HepG2 (cell line): ENCODE data around the gene USP25. TPM values are rescaled to one million over a fixed set of nuclear protein-coding genes. Genes with fewer than 3 reads are reported as not detected.
A peak's percentile ranks its signal among the peaks of the same experiment; 100 is the strongest.

Source experiments
- AGO2 ChIP-seq: fragments of 200-400 bp; formaldehyde crosslinking; optimal IDR thresholded peaks from 2 replicates; pipeline ENCODE3; 2017; ENCODE audit warnings: mild to moderate bottlenecking, low read depth, low read length, moderate library complexity
- ATRX ChIP-seq: sonication (generic); formaldehyde crosslinking; IDR thresholded peaks from 2 replicates; pipeline ENCODE4 v1.4.0; 2020; ENCODE audit warnings: missing genetic modification reagents, borderline replicate concordance
- BHLHE40 ChIP-seq: IDR thresholded peaks from 2 replicates; pipeline ENCODE4 v1.6.1; 2011; ENCODE audit warnings: low read length, improper control_type of control experiment
- CTCF ChIP-seq: sonication (generic); formaldehyde crosslinking; IDR thresholded peaks from 2 replicates; pipeline ENCODE4 v1.5.0; 2020; ENCODE audit warnings: mild to moderate bottlenecking, missing genetic modification reagents, moderate library complexity
- ELF4 ChIP-seq: sonication (generic); formaldehyde crosslinking; IDR thresholded peaks from 2 replicates; pipeline ENCODE4 v1.5.0; 2020; ENCODE audit warnings: missing genetic modification reagents, mild to moderate bottlenecking, moderate library complexity, borderline replicate concordance
- FLYWCH1 ChIP-seq: sonication (generic); formaldehyde crosslinking; IDR thresholded peaks from 2 replicates; pipeline ENCODE4 v1.8.1; 2023; ENCODE audit warnings: mild to moderate bottlenecking, missing genetic modification reagents
- GABPA ChIP-seq, 2 experiments: IDR thresholded peaks; 2 replicates each; pipeline ENCODE4 v1.6.1; 2011 to 2016; ENCODE audit warnings: low read depth in 2 of 2, low read length in 1 of 2, missing biosample characterization in 1 of 2, missing genetic modification characterization in 1 of 2
- HNRNPLL ChIP-seq: fragments of 200-400 bp; formaldehyde crosslinking; IDR thresholded peaks from 2 replicates; pipeline ENCODE4 v1.6.1; 2017; ENCODE audit warnings: mild to moderate bottlenecking, low read depth, low read length; ENCODE audit not compliant: poor library complexity, severe bottlenecking
- KLF6 ChIP-seq: IDR thresholded peaks from 2 replicates; pipeline ENCODE4 v1.8.0; 2016; ENCODE audit warnings: missing biosample characterization, missing genetic modification reagents
- MXD1 ChIP-seq: sonication (generic); formaldehyde crosslinking; IDR thresholded peaks from 2 replicates; pipeline ENCODE4 v1.4.0; 2020; ENCODE audit warnings: mild to moderate bottlenecking, missing genetic modification reagents
- NFKBIZ ChIP-seq: IDR thresholded peaks from 2 replicates; pipeline ENCODE4 v1.6.1; 2018; ENCODE audit warnings: missing genetic modification reagents, missing compliant biosample characterization
- PCBP1 ChIP-seq: fragments of 200-400 bp; formaldehyde crosslinking; IDR thresholded peaks from 2 replicates; pipeline ENCODE4 v1.6.1; 2017; ENCODE audit warnings: mild to moderate bottlenecking, low read depth, low read length, borderline replicate concordance
- REST ChIP-seq, 2 experiments: IDR thresholded peaks; 2 replicates each; pipeline ENCODE4 v1.6.1; 2011 to 2012; ENCODE audit warnings: low read length in 2 of 2, borderline replicate concordance in 1 of 2, low read depth in 1 of 2, mild to moderate bottlenecking in 1 of 2, moderate library complexity in 1 of 2
- SIX4 ChIP-seq: sonication (generic); formaldehyde crosslinking; IDR thresholded peaks from 2 replicates; pipeline ENCODE4 v1.4.0; 2020; ENCODE audit warnings: missing genetic modification reagents
- THAP7 ChIP-seq: sonication (generic); formaldehyde crosslinking; IDR thresholded peaks from 2 replicates; pipeline ENCODE4 v1.8.1; 2023; ENCODE audit warnings: mild to moderate bottlenecking, missing genetic modification reagents
- ZFP91 ChIP-seq: sonication (generic); formaldehyde crosslinking; IDR thresholded peaks from 2 replicates; pipeline ENCODE4 v1.9.0; 2022; ENCODE audit warnings: missing genetic modification reagents, mild to moderate bottlenecking, borderline replicate concordance
- ZNF556 ChIP-seq: sonication (generic); formaldehyde crosslinking; IDR thresholded peaks from 2 replicates; pipeline ENCODE4 v1.4.0; 2020; ENCODE audit warnings: mild to moderate bottlenecking, missing genetic modification reagents, borderline replicate concordance
- ZNF629 ChIP-seq: sonication (generic); formaldehyde crosslinking; conservative IDR thresholded peaks from 2 replicates; pipeline ENCODE4 v1.5.0; 2020; ENCODE audit warnings: missing genetic modification reagents
- polyA plus RNA-seq, 8 experiments: library from polyadenylated mRNA; depleted of rRNA in 3 of 8; stranded (reverse) in 7 of 8; unstranded in 1 of 8; fragments of >200 nt; fragmentation: Illumina TruSeq in 4 of 8; extraction: Trizol in 4 of 8; gene quantifications; 2 replicates each; pipeline versions ENCODE4 v1.2.1 to v1.2.3, GENCODE V29; 2011 to 2016; ENCODE audit warnings: low read depth in 4 of 8, missing spikeins in 1 of 8, mixed read lengths in 1 of 8; ENCODE audit not compliant: insufficient read depth in 1 of 8
- total RNA-seq, 5 experiments: library from RNA; depleted of rRNA; stranded (reverse); fragments of >200 nt; fragmentation: Illumina TruSeq; extraction: Trizol; gene quantifications; 2 replicates each; pipeline ENCODE4 v1.2.3, GENCODE V29; 2016; ENCODE audit warnings: low read depth in 1 of 5

USP25 gene
- total and polyA plus RNA-seq, 2 of the 13 experiments (the other 11 are each of a cell fraction or from before 2014, with no cell fraction given): 12.4 to 26.3 TPM

GRCh38 chr21:15729674-15730483 lies at the start of gene USP25 (continued):
- TF ChIP-seq ELF4 (CRISPR knock-in tag) (no peak), HNRNPLL (peak; percentile 83), AGO2 (peak; percentile 39), MXD1 (no peak; the same call in 1 of the 2 replicates), ZNF556 (CRISPR knock-in tag) (peak; percentile 13; the same call in 1 of the 2 replicates), REST (IDR thresholded peaks at IDR 0.05; ENCODE audit: borderline replicate concordance in 1 of 2, low read depth in 1 of 2, low read length in 2 of 2) (no peak), ATRX (CRISPR knock-in tag) (no peak), GABPA (IDR thresholded peaks at IDR 0.05; ENCODE audit: low read depth, low read length) (0 out of 2 replicates have a peak, but pooled peaks have one; percentile 19), GABPA (CRISPR knock-in tag; IDR thresholded peaks at IDR 0.05; ENCODE audit: low read depth) (no peak), NFKBIZ (CRISPR knock-in tag) (no peak), BHLHE40 (peak; percentile 72), KLF6 (CRISPR knock-in tag) (0 out of 2 replicates have a peak, but pooled peaks have one; percentile 22), ZNF629 (CRISPR knock-in tag) (no peak), THAP7 (peak; percentile 39; the same call in 1 of the 2 replicates), ZFP91 (CRISPR knock-in tag) (peak; percentile 27; the same call in 1 of the 2 replicates), CTCF (CRISPR knock-in tag) (peak; percentile 43; the same call in 1 of the 2 replicates), PCBP1 (0 out of 2 replicates have a peak, but pooled peaks have one; percentile 62), FLYWCH1 (CRISPR knock-in tag) (no peak), SIX4 (no peak)
